NCI-H526 treated with DMSO at 0.1 percent for 48 hours (cell line): ENCODE data around the gene CD47.

Experiments
- DNase-seq: peaks from one replicate; lab custom pipeline; 2025; lab: John Stamatoyannopoulos, UW

CD47 gene

DNA sequence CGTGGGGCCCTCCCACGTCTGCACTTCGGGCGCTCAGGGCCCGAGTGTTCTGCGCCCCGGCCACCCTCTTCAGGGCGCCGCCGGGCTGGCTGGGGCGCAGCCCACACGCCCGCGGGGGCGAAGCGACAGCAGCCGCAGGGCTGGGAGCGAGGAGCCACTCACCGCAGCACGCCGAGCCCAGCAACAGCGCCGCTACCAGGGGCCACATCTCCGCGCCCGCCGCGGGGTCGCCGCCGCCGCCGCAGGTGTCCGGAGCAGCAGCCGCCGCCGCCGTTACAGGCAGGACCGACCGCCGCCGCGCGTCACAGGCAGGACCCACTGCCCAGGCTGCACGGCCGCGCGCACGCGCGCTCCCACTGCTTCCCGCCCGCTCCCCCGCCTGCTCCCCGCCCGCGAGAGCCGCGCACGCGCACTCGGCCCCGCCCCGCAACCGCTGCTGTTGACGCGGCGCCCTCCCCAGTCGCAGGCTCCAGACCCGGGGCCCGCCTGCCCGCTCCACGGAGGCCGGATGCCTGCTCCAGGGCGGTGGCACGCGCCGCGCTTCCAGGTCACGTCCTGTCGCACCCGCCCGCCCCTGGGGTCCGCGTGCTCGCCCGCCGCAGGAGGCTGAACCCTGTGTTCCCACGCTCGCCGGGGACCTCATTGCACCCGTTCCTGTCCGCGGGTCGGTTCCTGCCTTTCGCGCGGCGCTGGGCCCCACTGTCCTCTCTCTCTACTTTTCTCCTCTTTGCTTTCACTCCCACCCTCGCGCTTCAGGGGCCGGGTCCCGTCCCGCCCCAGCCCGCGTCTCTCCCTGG lies at the start of gene CD47:
TSS of gene CD47 (minus strand) at position 331 of the 797 bp plus-strand sequence. CDS start at position 208, 123 bp downstream.
- DNase-seq = peak; percentile 71

- no peak for DNase-seq
Measured at GRCh38 chr3:108137460-108137814, 46.6 kb upstream of the CD47 start.

DNA sequence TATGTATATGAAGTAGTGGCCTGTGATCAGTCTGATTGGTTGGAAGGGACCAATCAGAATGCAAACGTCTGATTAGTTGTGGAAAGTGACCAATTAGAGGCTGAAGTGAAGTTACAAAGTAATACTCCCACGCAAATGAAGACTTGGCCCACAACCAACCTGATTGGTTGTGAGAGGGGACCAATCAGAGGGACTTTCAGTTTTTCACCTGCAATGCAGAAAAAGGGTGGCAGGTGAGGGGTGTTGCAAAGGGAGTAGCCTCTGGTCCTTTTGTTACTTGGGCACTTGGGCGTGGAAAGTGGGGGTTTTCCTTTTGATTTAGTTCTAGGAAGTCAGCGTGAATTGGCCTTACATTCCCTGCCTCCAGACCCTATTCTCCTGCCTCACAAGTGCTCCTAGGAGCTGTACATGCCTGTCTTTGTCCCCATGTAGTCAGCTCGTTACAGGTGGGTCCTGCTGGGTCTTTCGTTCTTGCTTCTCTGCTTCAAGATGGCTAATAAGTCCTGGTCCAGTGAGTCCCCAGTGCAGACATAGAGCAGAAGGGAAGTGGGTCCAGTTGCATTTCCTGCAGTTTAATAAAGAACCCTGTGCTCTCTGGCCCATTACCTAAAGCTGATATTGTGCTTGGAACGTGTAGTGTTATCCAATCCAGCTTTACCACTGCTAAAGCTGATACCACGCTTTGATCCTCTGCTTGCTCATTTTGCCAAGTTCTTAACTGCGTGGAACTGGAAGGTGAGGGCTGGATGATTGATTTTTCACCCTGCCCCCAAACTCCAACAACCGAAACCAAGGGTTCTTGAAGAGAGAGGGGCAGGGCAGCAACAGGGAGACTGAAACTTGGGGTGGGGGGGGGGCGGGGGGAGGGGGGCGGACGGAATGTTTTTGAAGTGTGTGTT lies 46.0 kb upstream of the CD47 start:
- DNase-seq = no peak

GRCh38 chr3:108134555-108134880 lies 43.7 kb upstream of the CD47 start:
- no peak for DNase-seq

GRCh38 chr3:108133858-108134554 lies 43.2 kb upstream of the CD47 start:
- no peak for DNase-seq

DNA sequence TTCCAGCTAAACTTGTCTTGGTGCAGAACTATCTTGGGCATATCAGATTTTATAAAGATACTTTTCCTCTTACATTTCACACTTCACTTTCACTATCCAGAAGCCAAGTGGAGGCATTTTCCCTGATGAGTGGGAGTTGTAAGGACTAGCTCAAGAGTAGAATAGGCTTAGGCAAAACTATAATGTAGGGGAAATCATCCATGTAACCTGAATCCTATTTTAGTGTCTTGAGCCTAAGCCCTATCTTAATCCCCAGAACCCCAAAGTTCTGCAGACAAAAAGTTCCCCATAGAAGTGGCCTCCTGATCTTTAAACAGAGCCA lies 42.2 kb upstream of the CD47 start:
- DNase-seq = no peak

DNA sequence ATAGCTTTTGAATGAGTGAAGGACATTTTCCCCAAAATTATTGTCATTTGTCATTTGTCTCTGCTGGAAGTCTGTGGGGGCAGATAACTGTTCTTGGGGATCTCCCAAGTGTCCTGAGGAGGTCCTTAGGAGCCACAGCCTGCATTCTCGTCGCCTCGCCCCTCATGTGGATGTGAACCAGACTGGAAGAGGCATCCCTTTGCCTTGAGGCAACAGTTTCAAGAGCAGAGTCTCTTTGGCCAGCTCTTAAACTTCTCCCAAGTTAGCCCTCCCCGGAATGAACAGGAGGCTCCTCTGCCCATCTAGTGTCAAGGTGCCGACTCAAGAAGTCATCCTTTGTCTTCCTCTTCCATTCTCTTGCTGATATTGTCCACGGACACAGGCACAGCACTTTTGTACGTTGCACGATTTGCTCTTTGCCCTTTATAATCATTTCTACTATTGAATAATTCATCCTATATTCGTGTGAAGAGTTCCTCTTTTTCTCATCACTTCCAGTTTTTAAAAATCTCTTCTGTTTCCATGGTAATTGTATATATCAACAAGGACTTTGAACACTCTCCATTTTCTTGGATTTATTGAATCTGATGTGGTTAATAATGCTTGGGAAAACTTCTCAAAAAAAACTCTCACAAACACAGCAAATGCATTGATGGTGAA lies 40.8 kb upstream of the CD47 start:
- no peak for DNase-seq

DNA sequence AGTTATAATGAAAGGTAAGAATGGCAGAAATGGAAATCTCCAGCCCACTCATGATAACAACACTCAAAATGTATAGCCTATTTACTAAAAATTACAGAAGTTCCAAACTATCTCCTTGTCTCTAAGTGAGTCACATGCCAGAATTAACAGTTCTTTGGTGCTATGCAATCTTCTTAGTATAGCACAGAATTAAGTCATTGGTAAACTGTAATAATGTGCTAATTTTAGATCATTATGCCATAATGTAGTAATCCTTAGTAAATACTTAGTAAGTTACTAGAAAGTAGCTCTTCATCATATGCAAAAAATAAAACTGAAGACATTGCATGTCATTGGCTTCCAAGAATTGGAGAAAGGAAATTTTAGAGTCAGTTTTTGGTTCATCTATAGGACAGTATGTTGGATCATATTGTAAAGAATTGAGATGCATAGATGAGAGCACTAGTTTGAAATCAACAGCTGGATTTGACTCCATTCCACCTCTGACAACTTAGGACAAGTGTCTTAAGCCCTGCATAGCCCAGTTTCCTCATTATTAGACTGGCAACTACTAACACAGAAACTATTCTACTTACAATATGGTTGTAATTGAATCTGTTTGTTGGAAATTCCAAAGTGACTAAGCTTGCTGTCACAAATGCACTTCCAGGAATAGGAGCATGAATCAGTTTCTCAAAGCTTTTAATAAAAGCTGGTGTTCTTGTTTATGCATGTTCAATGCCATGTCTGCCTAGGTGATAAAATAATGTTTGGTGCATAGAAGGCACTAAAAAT lies 40.1 kb upstream of the CD47 start:
- no peak for DNase-seq

DNA sequence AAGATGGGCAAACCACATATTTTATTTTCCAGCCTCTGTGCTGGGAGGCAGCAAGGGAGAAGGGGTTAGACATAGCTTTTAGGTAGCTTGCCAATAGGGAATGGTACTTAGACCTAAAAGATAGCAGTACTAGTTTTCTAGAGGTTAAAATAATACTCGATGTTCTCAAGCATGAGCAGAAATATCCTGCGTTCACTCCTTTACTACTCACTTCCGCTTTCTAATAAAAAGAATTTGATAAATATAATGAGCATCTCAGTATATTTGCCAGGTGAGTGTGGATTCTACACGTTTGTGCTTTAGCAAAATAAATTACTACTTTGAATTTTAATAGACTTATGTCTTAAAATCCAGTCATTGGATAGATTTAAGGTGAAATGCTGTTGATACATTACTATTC lies 39.4 kb upstream of the CD47 start:
- DNase-seq = no peak

- no peak for DNase-seq
Measured at GRCh38 chr3:108127301-108127988, 36.6 kb upstream of the CD47 start.

DNA sequence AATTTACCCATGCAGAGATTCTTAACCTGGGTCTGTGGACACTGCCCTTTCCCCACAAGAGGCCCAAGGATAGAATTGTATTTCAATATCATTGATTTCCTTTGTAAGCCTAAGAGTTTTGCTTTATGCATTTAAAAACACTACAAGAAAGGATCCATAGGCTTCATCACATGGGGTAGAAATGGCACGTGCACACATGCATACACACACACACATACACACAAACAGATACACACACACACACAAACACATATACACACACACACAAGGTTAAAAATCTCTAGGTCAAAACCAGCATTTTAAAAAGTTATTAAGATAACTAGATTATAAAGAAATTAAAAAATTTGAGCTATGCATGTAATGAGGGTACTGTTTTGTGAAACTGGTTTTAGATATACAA lies 35.5 kb upstream of the CD47 start:
- no peak for DNase-seq

DNA sequence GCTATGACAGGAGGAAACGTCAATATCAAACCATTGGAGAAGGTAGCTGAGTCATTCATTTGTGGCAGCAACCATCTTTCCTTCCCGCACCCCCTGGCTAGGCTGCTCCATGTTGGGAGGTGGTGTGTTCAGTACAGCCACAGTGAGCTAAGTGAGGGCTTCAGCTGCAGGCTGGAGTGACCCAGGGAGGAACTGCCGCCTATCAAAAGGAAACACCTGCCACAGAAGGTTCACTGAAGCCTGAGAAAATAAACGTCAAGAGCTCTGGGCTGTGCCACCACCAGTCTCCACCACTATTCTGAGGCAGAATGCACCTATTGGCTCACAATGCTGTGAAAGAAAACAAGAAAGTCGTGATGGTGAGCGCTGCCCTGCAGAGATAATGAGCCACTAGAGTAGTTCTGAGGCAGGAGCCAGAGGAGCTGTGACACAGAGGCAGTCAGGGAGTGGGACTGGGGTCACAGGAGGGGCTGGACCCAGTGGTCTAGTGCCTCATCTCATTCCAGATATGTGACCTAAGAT lies 34.8 kb upstream of the CD47 start:
- DNase-seq = peak; percentile 34

DNA sequence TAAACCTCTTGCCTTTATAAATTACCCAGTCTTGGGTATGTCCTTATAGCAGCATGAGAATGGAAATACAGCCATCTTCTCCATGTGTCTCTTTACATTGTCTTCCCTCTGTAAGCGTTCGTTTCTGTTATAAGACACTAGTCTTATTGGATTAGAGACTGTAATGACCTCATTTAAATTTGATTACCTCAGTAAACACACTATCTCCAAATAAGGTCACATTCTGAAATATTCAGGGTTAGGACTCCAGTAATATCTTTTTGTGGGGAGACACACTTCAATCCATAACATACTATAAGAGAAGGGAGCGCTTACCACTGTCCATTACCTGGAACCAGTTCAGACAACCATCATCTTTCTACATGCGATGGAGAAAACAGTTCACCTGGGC lies 34.3 kb upstream of the CD47 start:
- DNase-seq = no peak

GRCh38 chr3:108124337-108125152 lies 33.7 kb upstream of the CD47 start:
- DNase-seq = peak; percentile 33

- DNase-seq = no peak
Measured at GRCh38 chr3:108123326-108123725, 32.5 kb upstream of the CD47 start.

GRCh38 chr3:108122276-108122675 lies 31.4 kb upstream of the CD47 start:
- DNase-seq = no peak

- DNase-seq = no peak
Measured at GRCh38 chr3:108119398-108120104, 28.7 kb upstream of the CD47 start.

- peak; percentile 26 for DNase-seq
Measured at GRCh38 chr3:108118038-108118768, 27.4 kb upstream of the CD47 start.
